ENCODE measurements around the gene CTSE. TPM values are rescaled to one million over a fixed set of nuclear protein-coding genes. Genes with fewer than 3 reads are reported as not detected.

CTSE gene
- total and polyA plus RNA-seq, 5 donors, result 0.18 TPM; not detected in 4

DNA sequence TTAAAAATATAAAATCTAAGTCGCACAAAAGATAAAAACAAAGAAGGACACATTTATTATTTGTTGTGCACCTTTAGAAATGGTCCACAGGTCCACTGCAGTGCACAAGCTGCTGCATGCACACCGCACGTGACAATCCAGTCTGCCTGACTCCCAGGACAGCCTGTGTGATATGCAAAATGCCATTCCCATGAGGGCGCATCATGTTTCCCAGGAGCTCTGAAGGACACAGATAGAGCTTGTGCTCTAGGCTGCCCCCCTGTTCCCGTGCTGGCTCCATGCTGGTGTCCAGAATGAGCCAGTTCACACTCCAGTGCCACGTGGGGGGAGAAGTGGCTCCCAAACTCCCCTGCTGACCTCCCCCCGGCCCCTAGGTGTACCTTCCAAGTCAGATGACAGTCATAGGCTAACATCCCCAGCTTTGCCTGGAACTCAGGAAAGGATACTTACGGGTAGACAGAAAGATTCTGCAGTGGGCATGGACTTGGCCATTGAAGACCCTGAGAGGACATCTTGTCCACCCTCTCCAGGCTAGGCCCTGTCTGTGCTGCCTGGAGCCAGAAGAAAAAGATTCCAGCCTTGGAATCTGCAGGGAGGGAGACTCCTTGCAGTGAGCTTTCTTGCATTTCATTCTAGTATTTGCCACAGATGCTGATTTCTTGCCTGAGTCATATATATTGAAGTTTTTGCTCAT lies 46.8 kb downstream of the CTSE start:
- no peaks in the 10 kb centered on the region for H3K9me3 ChIP-seq (ENCODE audit: control insufficient read depth, low read length)
- 45% methylated on average over 8 of the region's 8 CpGs for WGBS
- ATAC-seq (peak; percentile 79 to 86), DNase-seq (peak; percentile 48 to 87 (median 83))
- intact Hi-C loops (cut with DNase I), result loop anchor here (1.0 to 10.0 kb wide), 10 partner anchors 58 to 382 kb away; no protein-coding TSS in a partner anchor
- peak overlapping the region; percentile 93 for H3K27ac ChIP-seq (ENCODE audit: low read length)
- peaks cover 4% of the 10 kb centered on the region for H3K4me1 ChIP-seq (ENCODE audit: control insufficient read depth, insufficient read depth, low read length)
- no peak overlapping the region for H3K4me3 ChIP-seq (ENCODE audit: low read length)
- no peaks in the 10 kb centered on the region for H3K27me3 ChIP-seq (ENCODE audit: control insufficient read depth, insufficient read depth)

DNA sequence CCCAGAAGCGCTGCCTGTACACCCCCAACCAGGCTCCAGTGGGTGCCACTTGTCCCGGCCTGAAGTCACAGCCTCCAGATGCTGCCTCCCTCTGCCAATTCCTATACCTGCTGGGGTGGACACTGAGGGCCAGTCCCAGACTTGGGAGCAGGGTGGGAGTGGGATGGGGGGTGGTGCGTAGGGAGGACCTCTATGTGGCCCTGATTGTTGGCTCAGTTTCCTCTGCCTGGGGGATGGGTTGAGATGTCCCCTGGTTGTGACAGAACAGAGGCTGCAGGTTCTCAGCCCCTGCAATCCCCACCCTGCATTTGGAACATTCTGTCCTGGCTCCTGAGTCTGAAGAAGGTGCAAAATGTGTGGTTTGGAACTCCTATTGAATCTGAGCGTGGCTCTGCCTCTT lies 47.7 kb downstream of the CTSE start:
- DNase-seq (no peak), ATAC-seq (no peak)
- peaks cover 5% of the 10 kb centered on the region for H3K4me1 ChIP-seq (ENCODE audit: control insufficient read depth, insufficient read depth, low read length)
- peak overlapping the region; percentile 86 for H3K27ac ChIP-seq (ENCODE audit: low read length)
- 54% methylated on average over 4 of the region's 4 CpGs for WGBS
- H3K27me3 ChIP-seq (ENCODE audit: control insufficient read depth, insufficient read depth), result no peaks in the 10 kb centered on the region
- intact Hi-C loops (cut with DNase I), result loop anchor here (2.0 to 10.0 kb wide), 8 partner anchors 57 to 381 kb away; no protein-coding TSS in a partner anchor
- no peak overlapping the region for H3K4me3 ChIP-seq (ENCODE audit: low read length)
- H3K9me3 ChIP-seq (ENCODE audit: control insufficient read depth, low read length), result no peaks in the 10 kb centered on the region

DNA sequence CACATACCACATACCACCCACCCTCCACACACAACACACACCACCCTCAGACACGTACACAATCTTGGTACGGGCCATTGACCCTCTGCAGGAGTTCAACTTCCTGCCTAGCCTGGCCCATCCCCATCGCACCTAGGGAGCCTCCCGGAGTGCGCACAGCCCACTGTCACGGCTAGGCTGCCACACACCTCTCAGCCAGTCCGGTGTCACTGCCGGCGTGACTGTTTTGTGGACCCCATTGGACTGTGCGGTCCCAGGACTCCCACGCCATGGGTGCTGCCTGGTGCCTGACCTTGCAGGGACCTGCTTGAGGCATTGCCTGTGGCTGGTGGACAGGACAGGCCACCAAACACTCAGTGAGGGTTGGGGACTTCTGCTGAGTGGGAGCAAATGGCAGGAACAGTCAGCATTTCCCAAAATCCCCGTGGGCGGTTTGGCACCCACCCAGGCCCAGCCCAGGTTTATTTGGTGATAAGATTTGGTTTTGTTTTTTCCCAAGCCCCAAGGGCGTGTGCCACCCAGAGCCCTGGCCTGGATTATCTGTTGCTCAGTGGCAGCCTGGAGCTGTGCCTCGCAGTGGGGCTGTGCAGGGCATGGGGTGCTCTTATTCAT lies 48.2 kb downstream of the CTSE start:
- peaks cover 7% of the 10 kb centered on the region for H3K4me1 ChIP-seq (ENCODE audit: control insufficient read depth, insufficient read depth, low read length)
- H3K9me3 ChIP-seq (ENCODE audit: control insufficient read depth, low read length), result no peaks in the 10 kb centered on the region
- no peak overlapping the region for H3K4me3 ChIP-seq (ENCODE audit: low read length)
- intact Hi-C loops (cut with DNase I), result loop anchor here (5.0 to 10.0 kb wide), 6 partner anchors 58 to 381 kb away; no protein-coding TSS in a partner anchor
- no peaks in the 10 kb centered on the region for H3K27me3 ChIP-seq (ENCODE audit: control insufficient read depth, insufficient read depth)
- 54% methylated on average over 15 of the region's 15 CpGs for WGBS
- DNase-seq (peak in 1 of 3 donors; percentile 69), ATAC-seq (peak in 1 of 2 donors; percentile 8)
- peak overlapping the region; percentile 86 for H3K27ac ChIP-seq (ENCODE audit: low read length)

DNA sequence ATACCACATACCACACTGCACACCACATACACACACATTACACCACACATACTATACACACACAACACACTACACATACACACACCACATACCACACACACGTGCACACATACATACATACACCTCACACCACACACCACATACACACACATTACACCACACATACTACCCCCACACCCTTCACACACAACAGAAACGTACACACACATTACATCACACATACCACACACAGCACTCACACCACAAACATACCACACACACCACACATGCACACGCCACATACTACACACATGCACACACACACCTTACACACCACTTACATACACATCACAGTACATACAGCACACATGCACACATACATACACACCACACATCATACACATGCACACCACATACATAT lies 49.0 kb downstream of the CTSE start:
- no peak overlapping the region for H3K4me3 ChIP-seq (ENCODE audit: low read length)
- intact Hi-C loops (cut with DNase I), result loop anchor here (5.0 to 10.0 kb wide), 6 partner anchors 57 to 380 kb away; no protein-coding TSS in a partner anchor
- WGBS, result 77% methylated on average over 3 of the region's 3 CpGs
- H3K9me3 ChIP-seq (ENCODE audit: control insufficient read depth, low read length), result no peaks in the 10 kb centered on the region
- DNase-seq (no peak), ATAC-seq (no peak)
- H3K27me3 ChIP-seq (ENCODE audit: control insufficient read depth, insufficient read depth), result no peaks in the 10 kb centered on the region
- H3K4me1 ChIP-seq (ENCODE audit: control insufficient read depth, insufficient read depth, low read length), result peaks cover 7% of the 10 kb centered on the region
- H3K27ac ChIP-seq (ENCODE audit: low read length), result no peak overlapping the region

DNA sequence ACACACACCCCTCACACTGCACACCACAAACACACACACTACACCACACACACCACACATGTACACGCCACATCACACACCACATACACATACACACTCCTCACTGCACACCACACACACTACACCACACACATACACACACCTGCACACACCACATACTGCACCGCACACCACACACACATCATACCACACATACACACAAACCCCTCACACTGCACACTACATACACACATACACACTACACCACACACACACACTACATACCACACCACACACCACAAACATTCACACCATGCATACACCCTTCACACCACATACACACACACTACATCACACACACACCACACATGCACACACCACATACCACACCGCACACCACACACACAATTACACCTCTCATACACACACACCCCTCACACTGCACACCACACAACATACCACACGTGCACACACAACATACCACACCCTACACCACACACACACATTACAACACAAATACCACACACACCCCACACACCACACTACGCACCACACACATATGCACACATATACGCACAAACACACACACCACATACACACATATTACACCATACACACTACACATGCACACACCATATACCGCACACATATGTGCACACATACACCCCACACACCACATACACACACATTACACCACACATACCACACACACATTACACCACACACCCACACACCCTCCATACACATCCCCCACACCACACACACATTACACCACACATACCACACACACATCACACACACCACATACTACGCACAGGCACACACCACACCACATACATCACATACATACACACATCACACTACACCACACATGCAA lies 50.1 kb downstream of the CTSE start:
- H3K27me3 ChIP-seq (ENCODE audit: control insufficient read depth, insufficient read depth), result no peaks in the 10 kb centered on the region
- DNase-seq (no peak), ATAC-seq (no peak)
- WGBS, result 95% methylated on average over 8 of the region's 8 CpGs
- H3K27ac ChIP-seq (ENCODE audit: low read length), result no peak overlapping the region
- no peaks in the 10 kb centered on the region for H3K9me3 ChIP-seq (ENCODE audit: control insufficient read depth, low read length)
- intact Hi-C loops (cut with DNase I), result loop anchor here (10.0 kb wide), 3 partner anchors 179 to 379 kb away; no protein-coding TSS in a partner anchor
- H3K4me3 ChIP-seq (ENCODE audit: low read length), result no peak overlapping the region
- peaks cover 7% of the 10 kb centered on the region for H3K4me1 ChIP-seq (ENCODE audit: control insufficient read depth, insufficient read depth, low read length)

DNA sequence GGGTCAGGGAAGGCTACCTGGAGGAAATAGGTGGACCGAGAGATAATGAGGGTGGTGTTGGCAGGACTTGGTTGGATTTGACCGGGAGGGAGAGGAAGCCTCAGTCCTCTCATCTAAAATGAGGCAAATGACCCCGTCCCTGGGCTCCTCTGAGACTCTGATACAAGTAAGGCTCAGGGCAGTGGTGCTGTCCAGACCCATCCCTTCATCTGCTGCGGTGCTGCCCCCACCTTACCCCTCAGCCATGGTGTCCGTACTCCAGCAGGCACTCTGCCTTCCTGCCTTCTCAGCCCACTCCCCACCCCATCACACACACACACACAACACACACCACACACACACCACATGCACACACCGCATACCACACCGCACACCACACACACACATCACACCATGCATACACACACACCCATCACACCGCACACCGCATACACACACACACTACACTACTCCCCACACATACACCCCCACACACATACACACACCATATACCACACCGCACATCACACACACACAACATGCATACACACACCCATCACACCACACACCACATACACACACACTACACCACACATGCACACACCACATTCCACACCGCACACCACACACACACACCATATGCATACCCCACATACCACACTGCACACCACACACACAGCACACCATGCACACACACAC lies 51.1 kb downstream of the CTSE start:
- intact Hi-C loops (cut with DNase I), result loop anchor here (10.0 kb wide), 3 partner anchors 178 to 378 kb away; no protein-coding TSS in a partner anchor
- no peaks in the 10 kb centered on the region for H3K27me3 ChIP-seq (ENCODE audit: control insufficient read depth, insufficient read depth)
- H3K4me3 ChIP-seq (ENCODE audit: low read length), result no peak overlapping the region
- no peak overlapping the region for H3K27ac ChIP-seq (ENCODE audit: low read length)
- no peak for DNase-seq
- no peaks in the 10 kb centered on the region for H3K9me3 ChIP-seq (ENCODE audit: control insufficient read depth, low read length)
- H3K4me1 ChIP-seq (ENCODE audit: control insufficient read depth, insufficient read depth, low read length), result peaks cover 7% of the 10 kb centered on the region
- no peak for ATAC-seq
- WGBS, result 66% methylated on average over 11 of the region's 11 CpGs

DNA sequence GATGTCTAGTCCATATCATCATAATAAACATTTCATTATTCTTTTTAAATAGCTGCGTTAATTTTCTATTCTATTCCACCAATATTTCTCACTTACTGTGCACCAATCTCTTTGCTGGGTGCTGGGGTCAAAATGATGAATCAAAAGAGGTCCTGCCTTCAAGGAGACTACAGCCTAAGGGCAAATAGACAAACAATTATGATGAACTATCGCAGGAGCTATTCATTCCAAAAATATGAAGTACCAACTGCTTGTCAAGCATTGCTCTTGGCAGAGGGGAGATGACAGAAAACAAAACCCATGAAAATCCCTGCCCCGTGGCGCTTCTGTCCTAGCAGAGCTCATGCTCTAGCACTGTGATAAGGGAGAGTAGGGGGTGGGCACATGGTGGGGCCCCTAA lies 51.6 kb downstream of the CTSE start:
- WGBS, result 67% methylated on average over 4 of the region's 4 CpGs
- Histone ChIP-seq H3K9me3 (ENCODE audit: control insufficient read depth, low read length) (no peaks in the 10 kb centered on the region), H3K27me3 (ENCODE audit: control insufficient read depth, insufficient read depth) (no peaks in the 10 kb centered on the region), H3K4me3 (ENCODE audit: low read length) (no peak overlapping the region), H3K27ac (ENCODE audit: low read length) (no peak overlapping the region), H3K4me1 (ENCODE audit: control insufficient read depth, insufficient read depth, low read length) (peaks cover 6% of the 10 kb centered on the region)
- DNase-seq, result no peak
- ATAC-seq, result no peak
- intact Hi-C loops (cut with DNase I), result loop anchor here (10.0 kb wide), 3 partner anchors 177 to 377 kb away; no protein-coding TSS in a partner anchor

DNA sequence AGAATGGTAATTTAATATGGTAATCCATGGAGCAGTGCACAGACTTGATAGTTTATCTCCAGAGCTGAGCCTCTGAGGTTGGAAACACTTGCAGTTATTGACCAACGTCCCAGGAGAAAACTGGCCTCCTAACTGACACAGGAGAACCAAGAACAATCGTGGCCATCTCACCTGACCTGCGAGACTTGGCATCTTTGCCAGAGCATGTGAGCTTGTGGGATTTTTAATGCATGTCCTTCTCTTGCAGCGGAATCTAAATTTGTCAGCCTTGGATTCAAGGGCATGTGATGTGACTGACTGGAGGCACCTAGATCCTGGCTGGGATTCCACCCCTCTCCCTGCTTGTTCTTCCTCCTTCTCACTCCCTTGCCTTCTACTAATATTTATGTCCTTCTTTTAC lies 52.6 kb downstream of the CTSE start:
- no peaks in the 10 kb centered on the region for H3K9me3 ChIP-seq (ENCODE audit: control insufficient read depth, low read length)

DNA sequence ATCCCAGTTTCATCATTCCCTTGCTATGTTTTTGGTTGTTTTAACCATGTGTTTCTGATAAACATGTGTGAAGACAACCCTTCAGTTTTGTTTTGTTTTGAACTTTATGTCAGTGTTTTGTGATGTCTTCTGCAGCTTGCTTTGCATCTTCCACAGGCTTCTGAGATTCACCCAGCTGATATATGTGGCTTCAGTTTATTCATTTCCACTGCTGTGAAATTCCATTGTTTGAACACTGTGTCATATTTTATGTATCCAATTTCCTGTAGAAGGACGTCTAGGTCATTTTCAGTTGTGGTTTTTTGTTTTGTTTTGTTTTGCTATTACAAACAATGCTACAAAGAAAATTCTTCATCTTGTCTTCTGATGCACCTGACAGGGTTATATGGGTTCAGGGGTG lies 53.2 kb downstream of the CTSE start:
- intact Hi-C loops (cut with DNase I), result loop anchor here (10.0 kb wide), 3 partner anchors 176 to 376 kb away; no protein-coding TSS in a partner anchor
- no peaks in the 10 kb centered on the region for H3K27me3 ChIP-seq (ENCODE audit: control insufficient read depth, insufficient read depth)
- peaks cover 2% of the 10 kb centered on the region for H3K4me1 ChIP-seq (ENCODE audit: control insufficient read depth, insufficient read depth, low read length)
- H3K9me3 ChIP-seq (ENCODE audit: control insufficient read depth, low read length), result no peaks in the 10 kb centered on the region
- 31% methylated on average over 1 of the region's 1 CpG for WGBS
- no peak overlapping the region for H3K27ac ChIP-seq (ENCODE audit: low read length)
- DNase-seq (no peak), ATAC-seq (no peak)
- no peak overlapping the region for H3K4me3 ChIP-seq (ENCODE audit: low read length)

More for the DNA sequence above, 52.6 kb downstream of the CTSE start:
- WGBS, result 66% methylated on average over 4 of the region's 4 CpGs
- intact Hi-C loops (cut with DNase I), result loop anchor here (10.0 kb wide), 3 partner anchors 176 to 376 kb away; no protein-coding TSS in a partner anchor
- DNase-seq, result no peak
- Histone ChIP-seq H3K4me1 (ENCODE audit: control insufficient read depth, insufficient read depth, low read length) (peaks cover 4% of the 10 kb centered on the region), H3K27ac (ENCODE audit: low read length) (no peak overlapping the region), H3K4me3 (ENCODE audit: low read length) (no peak overlapping the region), H3K27me3 (ENCODE audit: control insufficient read depth, insufficient read depth) (no peaks in the 10 kb centered on the region)
- no peak for ATAC-seq

DNA sequence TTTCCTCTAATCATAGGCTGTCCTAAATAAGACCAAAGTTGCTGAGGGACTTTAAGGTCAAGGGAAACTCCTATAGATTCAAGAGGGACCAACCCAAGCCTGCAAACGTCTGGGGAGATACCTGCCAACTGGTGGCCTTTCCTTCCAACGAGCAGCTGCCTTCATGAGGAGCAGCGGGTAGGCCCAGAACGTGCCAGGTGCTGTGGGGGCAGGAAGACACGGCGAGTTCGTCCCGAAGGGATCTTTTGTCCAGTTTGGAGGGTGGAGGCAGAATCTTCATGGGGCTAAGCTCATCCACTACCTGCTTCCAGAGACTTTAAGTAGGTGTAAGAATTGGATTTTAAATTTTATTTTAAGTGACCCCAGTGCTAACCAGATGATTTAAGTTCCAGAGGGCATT lies 54.5 kb downstream of the CTSE start:
- Histone ChIP-seq H3K4me3 (ENCODE audit: low read length) (no peak overlapping the region), H3K4me1 (ENCODE audit: control insufficient read depth, insufficient read depth, low read length) (peaks cover 2% of the 10 kb centered on the region), H3K27ac (ENCODE audit: low read length) (no peak overlapping the region), H3K27me3 (ENCODE audit: control insufficient read depth, insufficient read depth) (no peaks in the 10 kb centered on the region), H3K9me3 (ENCODE audit: control insufficient read depth, low read length) (no peaks in the 10 kb centered on the region)
- intact Hi-C loops (cut with DNase I), result no loop called here
- ATAC-seq, result no peak
- 92% methylated on average over 8 of the region's 8 CpGs for WGBS
- DNase-seq, result no peak
